Psoas muscle (tissue), 8 donors: Measurements from ENCODE around the gene NEDD4. TPM values are rescaled to one million over a fixed set of nuclear protein-coding genes. Genes with fewer than 3 reads are reported as not detected.

Experiments used
- ATAC-seq, 4 donors: fragments of 200-7000 bp; cut with Tn5 transposase; one replicate each; pipeline ENCODE4 v1.9.1; 2020; ENCODE audit warnings: moderate library complexity in 3 of 4, mild to moderate bottlenecking in 2 of 4
- DNase-seq, 2 donors: peaks; one replicate each; pipeline ENCODE4 v3.0.0-alpha.2; 2020
- H3K27ac ChIP-seq: fragments of 200-600 bp; one replicate; pipeline ENCODE4 v1.8.0; 2022
- H3K27me3 ChIP-seq, 3 donors: fragments of 200-600 bp in 1 of 3; one replicate each; pipeline versions ENCODE4 v1.6.1 to v1.8.0; 2013 to 2022; ENCODE audit warnings: low read length in 2 of 3, mild to moderate bottlenecking in 2 of 3, moderate library complexity in 1 of 3; ENCODE audit not compliant: insufficient read depth in 3 of 3
- H3K36me3 ChIP-seq, 2 donors: fragments of 200-600 bp in 1 of 2; one replicate each; pipeline versions ENCODE4 v1.6.1 to v1.8.0; 2013 to 2022; ENCODE audit warnings: low read depth in 1 of 2, mild to moderate bottlenecking in 1 of 2, moderate library complexity in 1 of 2; ENCODE audit not compliant: insufficient read depth in 1 of 2
- H3K4me1 ChIP-seq: fragments of 200-600 bp; one replicate; pipeline ENCODE4 v1.8.0; 2022
- H3K4me3 ChIP-seq: fragments of 200-600 bp; one replicate; pipeline ENCODE4 v1.8.0; 2022; ENCODE audit warnings: mild to moderate bottlenecking
- H3K9me3 ChIP-seq: fragments of 200-600 bp; one replicate; pipeline ENCODE4 v1.8.0; 2022
- WGBS, 3 donors: extraction: QIAGEN DNeasy Blood & Tissue Kit; methylation state at CpG; one replicate each; pipeline versions ENCODE4 v1.1.6 to v1.1.7; 2013; 5-methylcytosine and 5-hydroxymethylcytosine counted together
- intact Hi-C, 2 donors: fragments of 100-400 bp; cut with DNase I; formaldehyde crosslinking; loops; one replicate each; pipeline versions ENCODE4 v1.11.0 to v1.14.2; 2022
- polyA plus RNA-seq, 3 donors: library from polyadenylated mRNA; stranded (reverse); fragments of 200-250 nt; gene quantifications; one replicate each; pipeline ENCODE4 v1.2.3, GENCODE V29; 2013
- total RNA-seq, 4 donors: library from RNA; stranded (reverse); fragmentation: NEBNext Ultra II Directional in 2 of 4; extraction: Animal tissue kit (Norgen Biotek cat#: 25700) in 2 of 4; gene quantifications; one replicate each; pipeline versions ENCODE4 v1.2.1 to v1.2.4, GENCODE V29; 2021 to 2023
- TF ChIP-seq, protein P1 (sequence below): fragments of 200-600 bp; IDR thresholded peaks from one replicate; pipeline ENCODE4 v1.8.0; 2022; ENCODE audit warnings: antibody characterized with exemption
- donor health status: healthy with polysubstance abuse.
- donor health status: DM: no; HTN: no; CAD: no; lungs with moderate emphysema.
- donor health status: Bipolar disorder and iron deficiency.
- donor health status: healthy.
- donor health status: DM: yes; HTN: yes; CAD: no.
- donor health status: DM: no; HTN: no; CAD: no.
- donor health status: DM: no; HTN: no; CAD: no.
- donor health status: DM: yes; HTN: yes; CAD: no.

Gene NEDD4
- total and polyA plus RNA-seq, 7 donors, result 36.2 to 145 (median 94.5) TPM

DNA sequence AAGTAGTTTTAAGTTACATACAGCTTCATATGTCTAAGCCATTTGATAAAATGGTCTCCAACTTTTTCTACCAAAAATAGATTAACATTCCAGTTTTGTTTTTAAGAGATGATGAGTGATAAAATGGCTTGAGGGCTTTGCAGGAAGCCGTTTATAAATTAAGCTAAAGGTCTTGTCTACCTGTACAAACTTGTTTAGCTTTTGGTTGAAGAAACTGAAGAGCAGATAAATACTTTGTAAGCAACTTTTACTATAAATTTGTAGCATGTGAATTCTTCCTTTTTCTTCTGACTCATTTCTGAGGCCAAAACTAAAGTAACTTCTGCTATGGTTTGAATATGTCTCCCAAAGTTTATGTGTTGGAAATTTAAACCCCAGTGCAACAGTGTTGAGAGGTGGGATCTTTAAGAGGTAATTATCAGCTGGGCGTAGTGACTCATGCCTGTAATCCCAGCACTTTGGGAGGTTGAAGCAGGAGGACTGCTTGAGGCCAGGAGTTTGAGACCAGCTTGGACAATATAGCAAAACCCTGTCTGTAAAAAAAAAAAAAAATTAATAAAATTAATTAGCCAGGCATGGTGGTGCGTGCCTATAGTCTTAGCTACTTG, 8.2 kb upstream of the NEDD4 start:
- Histone ChIP-seq H3K9me3 (no peaks in the 10 kb centered on the region), H3K4me3 (no peak overlapping the region), H3K36me3 (no peaks in the 10 kb centered on the region), H3K27ac (no peak overlapping the region), H3K4me1 (no peaks in the 10 kb centered on the region), H3K27me3 (no peaks in the 10 kb centered on the region)
- DNase-seq, result no peak
- 85 to 90% (median 88%) methylated on average over 3 of the region's 3 CpGs for WGBS, 3 donors
- intact Hi-C loops, result no loop called here
- TF ChIP-seq, protein P1, sequence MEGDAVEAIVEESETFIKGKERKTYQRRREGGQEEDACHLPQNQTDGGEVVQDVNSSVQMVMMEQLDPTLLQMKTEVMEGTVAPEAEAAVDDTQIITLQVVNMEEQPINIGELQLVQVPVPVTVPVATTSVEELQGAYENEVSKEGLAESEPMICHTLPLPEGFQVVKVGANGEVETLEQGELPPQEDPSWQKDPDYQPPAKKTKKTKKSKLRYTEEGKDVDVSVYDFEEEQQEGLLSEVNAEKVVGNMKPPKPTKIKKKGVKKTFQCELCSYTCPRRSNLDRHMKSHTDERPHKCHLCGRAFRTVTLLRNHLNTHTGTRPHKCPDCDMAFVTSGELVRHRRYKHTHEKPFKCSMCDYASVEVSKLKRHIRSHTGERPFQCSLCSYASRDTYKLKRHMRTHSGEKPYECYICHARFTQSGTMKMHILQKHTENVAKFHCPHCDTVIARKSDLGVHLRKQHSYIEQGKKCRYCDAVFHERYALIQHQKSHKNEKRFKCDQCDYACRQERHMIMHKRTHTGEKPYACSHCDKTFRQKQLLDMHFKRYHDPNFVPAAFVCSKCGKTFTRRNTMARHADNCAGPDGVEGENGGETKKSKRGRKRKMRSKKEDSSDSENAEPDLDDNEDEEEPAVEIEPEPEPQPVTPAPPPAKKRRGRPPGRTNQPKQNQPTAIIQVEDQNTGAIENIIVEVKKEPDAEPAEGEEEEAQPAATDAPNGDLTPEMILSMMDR, result no peak
- ATAC-seq, result no peak

DNA sequence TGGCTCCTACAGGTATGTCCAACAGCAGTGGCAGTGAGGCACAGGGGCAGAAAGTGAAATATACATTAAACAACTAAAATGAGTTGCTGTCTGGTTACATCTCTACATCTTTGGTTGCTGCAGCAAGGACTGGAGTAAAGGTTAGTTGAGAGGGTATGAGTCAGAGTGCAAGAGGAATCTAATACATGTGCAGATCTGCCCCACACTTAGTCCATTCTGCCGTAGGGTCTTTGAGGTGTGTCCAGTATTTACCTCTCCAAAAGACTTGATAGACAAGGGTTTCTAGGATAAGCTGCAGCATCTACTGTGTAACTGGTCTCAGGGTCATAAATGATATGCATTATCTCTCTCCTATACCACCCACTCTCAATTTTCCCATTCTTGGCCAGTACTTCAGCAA, 6.2 kb upstream of the NEDD4 start:
- no peak for ATAC-seq
- 83 to 90% (median 84%) methylated on average over 1 of the region's 1 CpG for WGBS, 3 donors
- no peak overlapping the region for H3K27ac ChIP-seq
- H3K4me3 ChIP-seq, result no peak overlapping the region
- H3K4me1 ChIP-seq, result peaks cover 5% of the 10 kb centered on the region
- H3K36me3 ChIP-seq, result no peaks in the 10 kb centered on the region
- intact Hi-C loops, result loop anchor here in 1 of 2 donors (10.0 kb wide), 1 partner anchor 245 kb away; the partner anchor contains the start of gene RFX7
- H3K27me3 ChIP-seq, result no peaks in the 10 kb centered on the region
- TF ChIP-seq, protein P1, result no peak
- no peaks in the 10 kb centered on the region for H3K9me3 ChIP-seq
- no peak for DNase-seq

DNA sequence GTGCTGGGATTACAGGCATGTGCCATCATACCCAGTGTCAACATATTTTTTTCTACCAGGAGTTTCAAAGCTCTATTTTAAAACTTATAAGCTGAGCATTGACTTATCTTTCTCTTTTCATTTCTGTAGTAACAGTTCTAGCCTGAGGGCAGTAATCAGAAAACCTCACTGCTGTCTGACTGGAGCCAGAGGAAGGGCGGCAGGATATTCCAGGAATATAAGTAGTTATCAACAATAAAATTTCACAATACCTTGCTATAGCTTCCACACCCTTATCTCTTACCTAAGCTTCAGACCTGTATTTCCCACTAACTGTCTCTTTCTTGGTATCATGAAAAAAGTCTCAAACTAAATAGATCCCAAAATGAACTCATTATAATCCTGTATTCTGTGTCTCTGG, 5.1 kb upstream of the NEDD4 start:
- intact Hi-C loops, result loop anchor here in 1 of 2 donors (10.0 kb wide), 1 partner anchor 246 kb away; the partner anchor contains the start of gene RFX7
- no peaks in the 10 kb centered on the region for H3K9me3 ChIP-seq
- no peak overlapping the region for H3K27ac ChIP-seq
- 82 to 97% (median 92%) methylated on average over 1 of the region's 1 CpG for WGBS, 3 donors
- DNase-seq (no peak), ATAC-seq (no peak)
- no peak overlapping the region for H3K4me3 ChIP-seq
- H3K4me1 ChIP-seq, result peaks cover 10% of the 10 kb centered on the region
- H3K27me3 ChIP-seq, result no peaks in the 10 kb centered on the region
- TF ChIP-seq, protein P1, result no peak
- H3K36me3 ChIP-seq, result no peaks in the 10 kb centered on the region

DNA sequence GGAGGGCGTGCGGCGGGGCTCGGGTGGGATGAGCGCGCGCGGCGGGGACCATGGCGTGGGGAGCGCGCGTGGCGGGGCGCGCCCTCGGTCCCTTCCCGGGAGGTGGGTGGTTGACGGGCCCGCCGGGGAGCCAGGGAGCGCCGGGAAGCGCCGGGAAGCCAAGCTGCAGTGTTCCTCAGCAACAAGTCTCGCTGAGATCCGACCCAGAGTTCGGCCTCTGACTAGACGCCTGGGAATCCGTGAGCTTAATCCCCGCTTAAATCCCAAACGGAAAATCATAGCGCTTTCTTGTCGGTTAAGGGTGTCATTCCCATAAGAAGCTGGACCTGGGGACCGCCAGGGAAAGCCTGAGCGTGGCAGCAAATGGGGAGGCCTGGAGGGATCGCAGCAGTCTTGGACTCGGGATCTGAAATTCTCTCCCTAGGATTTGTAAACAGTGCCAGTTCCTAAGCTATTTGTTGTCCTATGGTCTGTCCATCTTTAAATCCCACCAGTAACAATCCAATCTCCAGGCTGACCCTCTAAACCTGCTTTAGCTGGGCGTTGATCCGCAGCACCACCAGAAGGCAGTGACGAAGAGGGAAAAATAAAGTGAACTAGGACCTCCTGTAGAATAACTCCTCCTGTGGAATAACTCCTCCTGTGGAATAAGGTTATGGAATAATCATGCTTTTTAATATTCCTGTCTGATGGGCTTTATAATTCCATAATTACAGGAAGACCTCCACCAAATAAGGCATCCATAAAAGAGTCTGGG, 570 bp upstream of the NEDD4 start:
- peak in 2 of 4 donors; percentile 8 to 53 for ATAC-seq
- intact Hi-C loops, result loop anchor here (5.0 to 10.0 kb wide), 4 partner anchors 58 to 251 kb away; partner anchors contain the start of gene RFX7 (in 2 of the 2)
- 1 to 2% (median 1%) methylated on average over 39 to 41 of the region's 41 CpGs for WGBS, 3 donors
- Histone ChIP-seq H3K4me3 (peak overlapping the region; percentile 82), H3K9me3 (no peaks in the 10 kb centered on the region), H3K27ac (peak overlapping the region; percentile 83), H3K27me3 (no peaks in the 10 kb centered on the region), H3K36me3 (no peaks in the 10 kb centered on the region), H3K4me1 (peaks cover 16% of the 10 kb centered on the region)
- TF ChIP-seq, protein P1, result no peak
- DNase-seq, result no peak
